Fibroblast of gingiva (primary cell): ENCODE measurements around the gene TXLNA.
A peak's percentile ranks its signal among the peaks of the same experiment; 100 is the strongest.
"Not testable (repeated sequence)": the region's sequence is repeated elsewhere in the genome, so short reads cannot be mapped to it uniquely, and the experiment has no call there.

ENCODE experiments used
- DNase-seq: peaks from one replicate; pipeline ENCODE4 v3.0.0-alpha.2; 2011; ENCODE audit warnings: low read depth

Gene TXLNA

DNA sequence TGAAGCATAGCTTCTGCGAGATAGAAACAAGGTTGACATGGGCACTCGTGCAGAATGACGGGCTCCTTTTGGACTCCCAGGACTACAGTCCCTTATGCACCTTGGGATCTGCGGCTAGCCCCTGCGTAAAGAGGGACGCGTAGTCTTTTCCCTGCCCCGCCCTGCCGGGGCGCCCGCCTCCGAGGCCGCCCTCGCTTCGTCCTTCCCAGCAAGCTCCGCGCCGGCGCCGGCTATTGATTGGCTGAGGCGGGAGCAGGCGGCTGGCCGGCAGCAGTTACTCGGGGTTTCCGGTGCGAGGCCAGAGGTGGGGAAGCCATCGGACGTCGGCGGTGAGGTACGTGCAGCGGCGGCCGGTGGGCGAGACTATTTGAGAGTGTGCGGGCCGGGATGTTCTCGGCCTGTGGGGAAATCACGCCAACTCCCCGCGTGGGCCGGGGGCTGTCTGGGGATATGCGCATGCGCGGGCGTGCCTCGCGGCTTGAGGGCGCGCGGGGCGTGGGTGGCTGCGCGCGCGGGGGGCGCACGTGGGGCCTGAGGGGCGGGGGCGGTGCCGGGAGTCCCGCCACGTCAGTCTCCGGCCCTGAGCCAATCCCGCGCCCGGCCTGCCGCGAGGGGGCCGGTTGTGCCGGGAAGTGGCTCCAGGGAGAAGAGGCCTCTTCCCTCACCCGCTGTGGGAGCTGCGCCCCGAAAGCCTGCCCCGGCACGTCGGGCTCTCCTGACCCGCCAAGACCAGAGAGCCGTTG, at the start of gene TXLNA:
Gene TXLNA, plus strand, starts transcription at position 233 of the 743 bp plus-strand sequence. CDS start 671 bp downstream, outside the sequence.
- peak; percentile 91 for DNase-seq

DNA sequence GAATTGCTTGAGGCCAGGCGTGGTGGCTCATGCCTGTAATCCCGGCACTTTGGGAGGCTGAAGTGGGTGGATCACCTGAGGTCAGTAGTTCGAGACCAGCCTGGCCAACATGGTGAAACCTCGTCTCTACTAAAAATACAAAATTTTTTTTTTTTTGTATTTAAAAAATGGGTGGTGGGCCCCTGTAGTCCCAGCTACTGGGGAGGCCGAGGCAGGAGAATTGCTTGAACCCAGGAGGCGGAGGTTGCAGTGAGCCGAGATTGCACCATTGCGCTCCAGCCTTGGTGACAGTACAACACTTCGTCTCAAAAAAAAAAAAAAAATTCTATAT, 45.6 kb upstream of the TXLNA start:
- not testable (repeated sequence) for DNase-seq

- DNase-seq, result no peak
These were observed 42.4 kb upstream of the TXLNA start for GRCh38 chr1:32137111-32137510.

- no peak for DNase-seq
These were observed 40.5 kb upstream of the TXLNA start for GRCh38 chr1:32138965-32139364.

DNA sequence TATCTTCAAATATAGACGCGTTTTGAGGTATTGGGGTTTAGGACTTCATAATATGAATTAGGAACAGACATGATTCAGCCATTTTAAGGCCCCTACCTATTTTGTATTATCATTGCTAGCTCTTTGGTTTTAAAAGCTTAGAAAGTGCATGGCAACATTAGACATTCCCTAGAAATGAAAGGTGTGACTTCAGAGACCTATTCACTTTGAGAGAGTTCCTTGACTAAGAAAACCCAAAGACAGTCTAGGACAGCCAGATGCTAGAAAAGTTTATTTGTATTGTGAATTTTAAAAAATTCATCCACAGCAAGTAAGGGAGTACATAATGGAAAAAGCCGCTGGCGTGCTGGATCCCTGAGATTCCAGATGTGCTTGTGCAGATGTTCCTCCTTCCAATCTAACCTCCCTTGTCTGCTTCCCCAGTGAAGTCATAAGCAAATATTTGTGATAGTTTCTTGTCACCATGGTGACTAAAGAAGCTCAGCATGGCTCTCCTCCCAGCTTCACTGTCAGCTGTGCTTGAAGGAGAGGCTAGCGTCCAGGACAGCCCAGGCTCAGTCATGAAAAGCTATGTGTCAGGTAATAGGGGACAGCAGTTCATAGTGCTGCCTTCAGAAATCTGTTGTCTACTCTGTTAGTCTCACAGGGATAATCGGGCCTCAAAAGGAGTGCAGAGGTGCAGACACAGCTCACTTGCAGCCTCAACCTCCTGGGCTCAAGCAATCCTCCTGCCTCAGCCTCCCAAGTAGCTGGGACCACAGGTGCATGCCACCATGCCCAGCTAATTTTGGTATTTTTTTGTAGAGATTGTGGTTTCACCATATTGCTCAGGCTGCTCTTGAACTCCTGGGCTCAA, 36.8 kb upstream of the TXLNA start:
- DNase-seq, result peak; percentile 90

- not testable (repeated sequence) for DNase-seq
These were observed 36.2 kb upstream of the TXLNA start for GRCh38 chr1:32143302-32143695.

DNA sequence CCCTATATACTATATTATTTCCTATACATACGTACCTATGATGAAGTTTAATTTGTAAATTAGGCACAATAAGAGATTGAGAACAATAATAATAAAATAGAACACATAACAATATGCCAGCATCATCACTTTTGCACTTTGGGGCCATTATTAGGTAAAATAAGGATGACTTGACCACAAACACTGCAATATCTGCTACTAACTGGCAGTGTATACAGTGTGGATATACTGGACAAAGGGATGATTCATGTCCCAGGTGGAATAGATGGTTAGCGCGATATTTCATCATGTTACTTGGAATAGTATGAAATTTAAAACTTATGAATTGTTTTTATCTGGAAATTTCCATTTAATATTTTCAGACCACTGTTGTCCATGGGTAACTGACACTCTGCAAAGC, 35.4 kb upstream of the TXLNA start:
- DNase-seq, result no peak

DNA sequence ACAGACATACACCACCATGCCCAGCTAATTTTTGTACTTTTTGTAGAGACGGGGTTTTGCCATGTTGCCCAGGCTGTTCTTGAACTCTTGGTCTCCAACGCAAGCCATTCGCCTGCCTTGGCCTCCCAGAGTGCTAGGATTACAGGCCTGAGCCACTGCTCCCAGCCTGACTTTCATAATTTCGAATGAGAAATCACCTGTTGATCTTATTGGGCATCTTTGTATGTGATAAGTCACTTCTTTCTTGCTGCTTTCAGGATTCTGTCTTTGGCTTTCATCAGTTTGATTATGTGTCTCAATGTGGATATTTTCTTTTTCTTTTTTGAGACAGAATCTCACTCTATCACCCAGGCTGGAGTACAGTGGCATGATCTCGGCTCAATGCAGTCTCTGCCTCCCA, 31.7 kb upstream of the TXLNA start:
- not testable (repeated sequence) for DNase-seq

GRCh38 chr1:32150847-32151246, 28.6 kb upstream of the TXLNA start:
- DNase-seq, result no peak

GRCh38 chr1:32151319-32151787, 28.1 kb upstream of the TXLNA start:
- DNase-seq, result peak; percentile 29

GRCh38 chr1:32159189-32159588, 20.3 kb upstream of the TXLNA start:
- no peak for DNase-seq

DNA sequence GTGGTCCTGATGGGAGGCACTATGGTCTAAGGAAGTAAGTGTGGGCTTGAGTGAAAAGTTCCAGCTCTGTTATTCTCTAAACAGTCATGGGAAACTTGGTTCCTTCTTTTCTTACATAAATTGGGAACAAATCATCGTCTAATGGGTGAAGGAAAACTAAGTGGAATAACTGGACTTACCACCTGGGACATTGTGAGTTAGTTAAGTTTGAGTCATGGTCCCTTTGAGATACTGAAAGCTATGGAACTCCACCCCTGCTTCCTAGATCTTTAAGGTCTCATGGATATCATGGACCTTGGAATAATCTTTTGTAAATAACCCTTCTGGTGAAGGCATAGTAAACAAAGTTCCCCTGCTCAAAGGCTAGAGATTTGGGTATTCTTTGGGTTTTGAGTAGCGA, 16.1 kb upstream of the TXLNA start:
- DNase-seq, result no peak

DNA sequence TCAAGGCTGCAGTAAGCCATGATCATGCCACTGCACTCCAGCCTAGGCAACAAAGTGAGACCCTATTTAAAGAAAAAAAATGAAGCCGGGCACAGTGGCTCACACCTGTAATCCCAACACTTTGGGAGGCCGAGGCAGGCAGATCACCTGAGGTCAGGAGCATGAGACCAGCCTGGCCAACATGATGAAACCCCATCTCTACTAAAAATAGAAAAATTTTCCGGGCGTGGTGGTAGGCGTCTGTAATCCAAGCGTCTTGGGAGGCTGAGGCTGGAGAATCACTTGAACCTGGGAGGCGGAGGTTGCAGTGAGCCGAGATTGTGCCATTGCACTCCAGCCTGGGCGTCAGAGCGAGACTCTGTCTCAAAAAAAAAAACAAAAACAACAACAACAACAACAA, 13.8 kb upstream of the TXLNA start:
- DNase-seq, result not testable (repeated sequence)

GRCh38 chr1:32170991-32171390, 8.5 kb upstream of the TXLNA start:
- DNase-seq, result no peak

GRCh38 chr1:32172621-32173245, 6.7 kb upstream of the TXLNA start:
- DNase-seq, result no peak

GRCh38 chr1:32178380-32179192, 889 bp upstream of the TXLNA start:
- DNase-seq, result no peak

DNA sequence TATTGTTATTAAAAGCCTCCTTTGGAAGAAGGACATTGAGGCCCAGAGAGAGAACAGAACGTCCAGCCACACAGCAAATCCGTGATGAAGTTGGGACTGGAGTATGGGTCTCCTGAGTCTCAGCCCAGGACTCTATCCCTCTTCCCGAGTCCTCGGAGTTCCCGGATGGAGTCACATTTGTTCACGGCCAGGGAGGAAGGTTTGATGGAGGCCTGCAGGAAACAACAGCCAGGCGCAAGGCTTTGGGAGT, 357 bp upstream of the TXLNA start:
- no peak for DNase-seq

DNA sequence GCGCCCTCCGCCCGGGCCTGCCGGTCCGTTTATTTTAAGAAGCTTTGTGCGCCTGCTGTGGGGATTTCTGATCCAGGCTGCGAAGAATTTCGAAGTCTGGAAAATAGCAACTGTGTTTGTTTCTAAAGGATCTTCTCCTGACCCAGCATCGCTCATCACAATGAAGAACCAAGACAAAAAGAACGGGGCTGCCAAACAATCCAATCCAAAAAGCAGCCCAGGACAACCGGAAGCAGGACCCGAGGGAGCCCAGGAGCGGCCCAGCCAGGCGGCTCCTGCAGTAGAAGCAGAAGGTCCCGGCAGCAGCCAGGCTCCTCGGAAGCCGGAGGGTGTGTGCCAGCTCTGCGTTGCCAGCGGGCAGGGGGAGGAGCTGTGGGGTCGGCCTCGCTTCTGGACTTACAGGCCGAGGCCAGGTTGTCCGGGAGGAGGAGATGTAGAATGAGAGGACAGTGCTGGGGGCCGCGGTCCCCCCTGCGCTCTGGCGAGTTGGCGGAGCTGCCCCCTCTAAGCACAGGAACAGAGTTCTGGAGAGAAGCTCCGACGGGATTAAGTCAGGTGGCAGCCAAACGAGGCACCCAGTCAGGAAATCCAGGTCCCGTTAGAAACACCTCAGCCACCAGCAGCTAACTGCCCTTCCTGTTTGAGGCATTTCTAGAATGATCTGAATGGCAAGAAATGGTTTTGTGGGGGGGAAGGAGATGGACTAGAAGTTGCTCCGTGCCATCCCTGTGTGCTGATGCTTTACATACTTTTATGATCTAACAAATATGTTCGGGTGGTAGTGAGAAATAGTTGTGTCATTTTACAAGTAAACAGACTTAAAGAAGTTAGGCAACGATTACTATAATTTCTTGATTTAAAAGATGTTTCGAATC, 948 bp downstream of the TXLNA start:
- peak; percentile 86 for DNase-seq

GRCh38 chr1:32181065-32181464, 1.6 kb downstream of the TXLNA start:
- no peak for DNase-seq

DNA sequence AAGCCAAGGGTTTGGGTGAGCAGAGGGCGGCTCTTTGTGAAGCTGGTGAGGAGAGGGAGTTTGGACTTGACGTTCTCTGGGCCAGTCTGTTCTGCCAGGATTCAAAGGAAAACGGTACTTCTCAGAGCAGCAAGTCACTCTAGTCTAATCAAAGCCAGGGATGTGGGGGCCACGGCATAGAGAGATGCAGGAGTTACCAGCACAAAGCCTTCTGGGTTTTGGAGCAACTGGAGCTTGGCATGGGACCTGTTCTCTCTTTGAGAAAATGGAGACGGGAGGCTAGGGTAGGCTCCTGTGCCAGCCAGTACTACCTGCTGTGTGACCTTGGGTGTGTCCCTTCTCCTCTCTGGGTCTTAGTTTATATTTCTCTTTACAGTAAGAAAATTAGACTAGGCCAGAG, 2.1 kb downstream of the TXLNA start:
- DNase-seq, result no peak

DNA sequence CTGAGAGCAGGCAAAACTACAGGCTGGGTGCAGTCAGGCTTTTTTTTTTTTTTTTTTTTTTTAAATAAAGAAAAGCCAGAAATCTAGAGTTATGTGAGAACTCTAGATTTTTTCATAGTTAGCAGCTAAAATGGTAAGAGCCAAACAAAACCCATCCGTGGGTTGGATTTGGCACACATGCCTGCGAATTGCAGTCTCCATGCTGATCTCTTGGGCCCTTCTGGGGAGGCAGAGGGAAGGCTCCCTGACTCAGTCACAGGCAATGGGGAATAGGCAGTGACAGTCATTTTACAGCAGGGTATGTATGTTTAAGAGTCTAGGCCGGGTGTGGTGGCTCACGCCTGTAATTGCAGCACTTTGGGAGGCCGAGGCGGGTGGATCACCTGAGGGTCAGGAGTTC, 2.6 kb downstream of the TXLNA start:
- DNase-seq, result peak; percentile 17
